OCI-LY7 (cell line): ENCODE data around the gene DCC. TPM values are rescaled to one million over a fixed set of nuclear protein-coding genes. Genes with fewer than 3 reads are reported as not detected.
A peak's percentile ranks its signal among the peaks of the same experiment; 100 is the strongest.

Source experiments
- BruUV-seq: library from RNA; stranded (reverse); fragments of 400-500 nt; replicated peaks from 2 replicates; lab custom pipeline; 2021; lab: Mats Ljungman, UMichigan
- CTCF ChIA-PET: fragments of 300-600 bp; sonication (Branson Sonifier 250); formaldehyde crosslinking; loops from one replicate; lab custom pipeline; 2022; ENCODE audit warnings: antibody characterized with exemption; ENCODE audit not compliant: unreplicated experiment; lab: Charles Lee
- POLR2A ChIA-PET: fragments of 300-600 bp; sonication (Branson Sonifier 250); formaldehyde crosslinking; loops from one replicate; lab custom pipeline; 2022; ENCODE audit warnings: antibody characterized with exemption; lab: Charles Lee
- DNase-seq: peaks from one replicate; pipeline ENCODE4 v3.0.0-alpha.2; 2015; ENCODE audit warnings: low spot score
- H2AFZ ChIP-seq: fragments of 200-600 bp; sonication (generic), shearing (Covaris generic); 2 replicates; pipeline ENCODE4 v1.6.1; 2014; ENCODE audit warnings: mild to moderate bottlenecking, antibody characterized with exemption, low read length, moderate library complexity
- H3K27ac ChIP-seq: fragments of 200-600 bp; sonication (generic); 2 replicates; pipeline ENCODE4 v1.5.1; 2014; ENCODE audit warnings: mixed run types, low read depth, mild to moderate bottlenecking, moderate library complexity, low read length, inconsistent platforms; ENCODE audit not compliant: poor library complexity, severe bottlenecking
- H3K36me3 ChIP-seq: fragments of 200-600 bp; sonication (generic); 2 replicates; pipeline ENCODE4 v1.6.1; 2014; ENCODE audit warnings: mild to moderate bottlenecking, antibody characterized with exemption, low read length, moderate library complexity, mixed read lengths; ENCODE audit not compliant: insufficient read depth
- H3K4me1 ChIP-seq: fragments of 200-600 bp; sonication (generic); 2 replicates; pipeline ENCODE4 v1.5.1; 2014; ENCODE audit warnings: mild to moderate bottlenecking, low read length; ENCODE audit not compliant: insufficient read depth, poor library complexity, severe bottlenecking
- H3K4me2 ChIP-seq: fragments of 200-600 bp; sonication (generic); 2 replicates; pipeline ENCODE4 v1.6.1; 2014; ENCODE audit warnings: mild to moderate bottlenecking, low read length
- H3K4me3 ChIP-seq: fragments of 200-600 bp; sonication (generic); 2 replicates; pipeline ENCODE4 v1.5.1; 2014; ENCODE audit warnings: mild to moderate bottlenecking, low read depth, low read length; ENCODE audit not compliant: poor library complexity, severe bottlenecking
- H3K79me2 ChIP-seq: fragments of 200-600 bp; sonication (generic); 2 replicates; pipeline ENCODE4 v1.6.1; 2016; ENCODE audit warnings: low read depth, mild to moderate bottlenecking, low read length, moderate library complexity, mixed read lengths; ENCODE audit not compliant: insufficient read depth
- H3K9me2 ChIP-seq: fragments of 200-600 bp; sonication (generic); 2 replicates; pipeline ENCODE4 v1.6.1; 2016; ENCODE audit warnings: mild to moderate bottlenecking, low read length, mixed read lengths; ENCODE audit not compliant: insufficient read depth
- H3K9me3 ChIP-seq: fragments of 200-600 bp; sonication (generic); 2 replicates; pipeline ENCODE4 v1.6.1; 2014; ENCODE audit warnings: mild to moderate bottlenecking, mixed run types, low read length, mixed read lengths
- H4K20me1 ChIP-seq: fragments of 200-600 bp; sonication (generic); 2 replicates; pipeline ENCODE4 v1.6.1; 2014; ENCODE audit warnings: mild to moderate bottlenecking, antibody characterized with exemption, low read length, moderate library complexity, mixed read lengths; ENCODE audit not compliant: insufficient read depth
- EZH2phosphoT487 ChIP-seq: fragments of 200-600 bp; sonication (generic); IDR thresholded peaks from 2 replicates; pipeline ENCODE4 v1.6.1; 2018; ENCODE audit warnings: low read depth, borderline replicate concordance, mild to moderate bottlenecking, mixed run types, antibody characterized with exemption, low read length, moderate library complexity, mixed read lengths
- intact Hi-C: fragments of 100-400 bp; cut with micrococcal nuclease; formaldehyde crosslinking; loops from one replicate; pipeline ENCODE4 v1.10.0; 2022; ENCODE audit not compliant: unreplicated experiment
- total RNA-seq, 2 experiments: library from RNA; depleted of rRNA in 1 of 2; stranded (reverse); fragments of >200 nt in 1 of 2; shearing (Covaris generic) in 1 of 2; gene quantifications; 2 replicates each; pipeline ENCODE4 v1.2.3, GENCODE V29; 2014 to 2022
- TF ChIP-seq, protein P1 (sequence below): fragments of 200-600 bp; sonication (generic); conservative IDR thresholded peaks from 2 replicates; pipeline ENCODE4 v1.5.1; 2014; ENCODE audit warnings: mild to moderate bottlenecking, antibody characterized with exemption, low read length, moderate library complexity, mixed read lengths

Gene DCC
- total RNA-seq, 2 experiments from 2014 or later = not detected

DNA sequence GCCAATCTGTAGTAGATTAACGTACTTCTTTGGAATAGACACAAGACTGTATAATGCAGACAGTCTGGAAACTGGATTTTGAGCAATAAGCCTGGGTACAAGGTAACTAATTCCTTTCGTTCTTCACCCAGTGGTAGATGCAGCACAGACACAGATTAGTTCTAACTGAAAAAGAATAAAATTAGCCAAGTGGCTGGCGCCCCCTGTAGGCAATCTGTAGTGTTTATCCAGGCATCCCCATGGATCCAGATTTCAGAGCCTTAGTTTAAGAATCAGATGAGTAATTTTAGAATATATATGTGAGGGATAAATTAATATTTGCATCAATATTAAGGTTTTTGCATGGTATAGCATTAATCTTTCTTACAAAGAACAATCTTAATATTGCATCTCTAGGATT lies 563.9 kb downstream of the DCC start:
- no peak for TF ChIP-seq EZH2phosphoT487
- TF ChIP-seq, protein P1, sequence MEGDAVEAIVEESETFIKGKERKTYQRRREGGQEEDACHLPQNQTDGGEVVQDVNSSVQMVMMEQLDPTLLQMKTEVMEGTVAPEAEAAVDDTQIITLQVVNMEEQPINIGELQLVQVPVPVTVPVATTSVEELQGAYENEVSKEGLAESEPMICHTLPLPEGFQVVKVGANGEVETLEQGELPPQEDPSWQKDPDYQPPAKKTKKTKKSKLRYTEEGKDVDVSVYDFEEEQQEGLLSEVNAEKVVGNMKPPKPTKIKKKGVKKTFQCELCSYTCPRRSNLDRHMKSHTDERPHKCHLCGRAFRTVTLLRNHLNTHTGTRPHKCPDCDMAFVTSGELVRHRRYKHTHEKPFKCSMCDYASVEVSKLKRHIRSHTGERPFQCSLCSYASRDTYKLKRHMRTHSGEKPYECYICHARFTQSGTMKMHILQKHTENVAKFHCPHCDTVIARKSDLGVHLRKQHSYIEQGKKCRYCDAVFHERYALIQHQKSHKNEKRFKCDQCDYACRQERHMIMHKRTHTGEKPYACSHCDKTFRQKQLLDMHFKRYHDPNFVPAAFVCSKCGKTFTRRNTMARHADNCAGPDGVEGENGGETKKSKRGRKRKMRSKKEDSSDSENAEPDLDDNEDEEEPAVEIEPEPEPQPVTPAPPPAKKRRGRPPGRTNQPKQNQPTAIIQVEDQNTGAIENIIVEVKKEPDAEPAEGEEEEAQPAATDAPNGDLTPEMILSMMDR = peak; percentile 74
- peak; percentile 15 for DNase-seq
- ChIA-PET CTCF (no interaction called here), POLR2A (no interaction called here)
- Histone ChIP-seq H3K79me2 (no peaks in the 10 kb centered on the region), H3K36me3 (no peaks in the 10 kb centered on the region), H4K20me1 (no peaks in the 10 kb centered on the region), H3K4me3 (no peak overlapping the region), H3K4me2 (no peak overlapping the region), H2AFZ (no peak overlapping the region), H3K4me1 (no peaks in the 10 kb centered on the region), H3K9me3 (no peaks in the 10 kb centered on the region), H3K9me2 (no peaks in the 10 kb centered on the region), H3K27ac (no peak overlapping the region)
- BruUV-seq = no TSS peak
- intact Hi-C loops = no loop called here

DNA sequence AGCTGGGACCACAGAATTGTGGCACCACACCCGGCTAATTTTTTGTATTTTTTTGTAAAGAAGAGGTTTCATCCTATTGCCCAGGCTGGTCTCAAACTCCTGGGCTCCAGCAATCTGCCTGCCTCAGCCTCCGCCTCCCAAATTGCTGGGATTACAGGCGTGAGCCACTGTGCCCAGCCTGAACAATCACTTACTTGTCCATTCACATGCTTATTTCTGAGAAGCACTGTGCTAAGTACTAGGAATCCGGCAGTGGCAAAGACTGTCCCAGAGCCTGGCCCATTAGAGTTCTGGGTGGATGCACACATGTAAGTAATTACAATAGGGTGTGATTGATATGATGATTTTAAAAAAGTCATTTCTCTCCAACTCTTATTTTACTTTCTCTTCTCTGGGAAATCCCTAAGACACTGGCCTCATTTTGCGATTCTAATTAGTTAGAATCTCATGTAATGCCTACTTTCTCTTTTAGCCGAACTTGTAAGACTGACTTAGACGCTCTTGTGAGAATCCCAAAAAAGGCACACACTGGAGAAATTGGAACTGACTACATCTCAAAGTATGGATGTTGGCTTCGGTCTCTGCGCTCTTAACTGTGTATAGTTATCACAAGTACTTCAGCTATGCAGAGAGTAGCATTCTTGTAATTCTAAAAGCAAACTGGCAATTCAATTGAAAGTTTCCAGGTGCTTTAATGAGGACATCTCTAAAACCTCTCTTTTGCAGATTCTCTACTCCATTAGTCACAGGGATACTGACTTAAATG lies 567.7 kb downstream of the DCC start:
- POLR2A ChIA-PET = no interaction called here

DNA sequence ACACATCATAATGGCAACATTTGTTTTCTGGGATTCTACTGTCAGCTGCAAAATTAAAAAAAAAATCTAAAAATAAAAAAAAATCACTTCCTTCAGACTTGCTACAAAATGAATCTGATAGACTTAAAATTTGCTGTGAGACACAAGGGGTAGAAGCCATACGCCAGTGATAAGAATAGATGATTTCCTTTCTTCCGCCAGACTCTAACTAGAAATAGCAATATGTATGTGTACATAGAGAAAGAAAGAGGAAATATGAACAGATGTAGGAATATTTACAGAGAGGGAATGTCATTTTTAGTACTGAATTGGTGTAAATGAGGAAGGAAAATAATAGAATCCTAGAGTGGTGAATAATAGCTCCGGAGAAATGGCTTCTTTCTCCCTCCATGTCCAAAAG lies 574.2 kb downstream of the DCC start:
- no TSS peak for BruUV-seq
- no peaks in the 10 kb centered on the region for H4K20me1 ChIP-seq
- CTCF ChIA-PET = no interaction called here
- H3K4me1 ChIP-seq = no peaks in the 10 kb centered on the region
- no peak overlapping the region for H3K4me3 ChIP-seq
- no peaks in the 10 kb centered on the region for H3K36me3 ChIP-seq
- POLR2A ChIA-PET = interaction anchor here (0.8 kb wide), 1 partner anchor 1370 kb away, joined by 3 read pairs; no protein-coding TSS in a partner anchor
- no peak overlapping the region for H2AFZ ChIP-seq
- H3K4me2 ChIP-seq = no peak overlapping the region
- intact Hi-C loops = no loop called here
- TF ChIP-seq, protein P1 = no peak
- TF ChIP-seq EZH2phosphoT487 = no peak
- no peaks in the 10 kb centered on the region for H3K79me2 ChIP-seq
- no peaks in the 10 kb centered on the region for H3K9me3 ChIP-seq
- no peak overlapping the region for H3K27ac ChIP-seq
- H3K9me2 ChIP-seq = no peaks in the 10 kb centered on the region
- no peak for DNase-seq

More for the DNA sequence above, 567.7 kb downstream of the DCC start:
- H2AFZ ChIP-seq = no peak overlapping the region
- no peak overlapping the region for H3K27ac ChIP-seq
- intact Hi-C loops = no loop called here
- no peaks in the 10 kb centered on the region for H3K9me3 ChIP-seq
- H3K36me3 ChIP-seq = no peaks in the 10 kb centered on the region
- no peak overlapping the region for H3K4me3 ChIP-seq
- TF ChIP-seq EZH2phosphoT487 = no peak
- TF ChIP-seq, protein P1 = no peak
- no peak overlapping the region for H3K4me2 ChIP-seq
- no peaks in the 10 kb centered on the region for H3K79me2 ChIP-seq
- no peaks in the 10 kb centered on the region for H3K4me1 ChIP-seq
- no peaks in the 10 kb centered on the region for H4K20me1 ChIP-seq
- BruUV-seq = no TSS peak
- no peaks in the 10 kb centered on the region for H3K9me2 ChIP-seq
- no peak for DNase-seq
- CTCF ChIA-PET = no interaction called here
